KOPT-K1 (cell line): Measurements from ENCODE around the gene LDLRAD3.
"Not testable (repeated sequence)": the region's sequence is repeated elsewhere in the genome, so short reads cannot be mapped to it uniquely, and the experiment has no call there.

Experiments used
- H3K27ac ChIP-seq: fragments of 200-600 bp; sonication (generic); 2 replicates; pipeline ENCODE4 v1.5.1; 2016; ENCODE audit warnings: antibody characterized with exemption, mild to moderate bottlenecking, low read depth, low read length; ENCODE audit not compliant: poor library complexity, severe bottlenecking
- H3K36me3 ChIP-seq: fragments of 200-600 bp; sonication (generic); 2 replicates; pipeline ENCODE4 v1.5.1; 2017; ENCODE audit warnings: antibody characterized with exemption, mild to moderate bottlenecking, low read length, moderate library complexity; ENCODE audit not compliant: insufficient read depth
- H3K9me3 ChIP-seq: fragments of 200-600 bp; sonication (generic); 2 replicates; pipeline ENCODE4 v1.5.1; 2017; ENCODE audit warnings: antibody characterized with exemption, low read length, mild to moderate bottlenecking; ENCODE audit not compliant: insufficient read depth, poor library complexity, severe bottlenecking

The LDLRAD3 gene

GRCh38 chr11:35943713-35944502 is at the start of gene LDLRAD3:
LDLRAD3 (plus strand) TSS chr11:35944062; CDS start chr11:35944099, 37 bp downstream.
- H3K27ac ChIP-seq: no peak within 1 kb of the TSS
- H3K36me3 ChIP-seq: no peaks in the 10 kb centered on the region
- H3K9me3 ChIP-seq: no peaks in the 10 kb centered on the region

- Histone ChIP-seq H3K27ac (no peak overlapping the region), H3K36me3 (no peaks in the 10 kb centered on the region), H3K9me3 (no peaks in the 10 kb centered on the region)
These were observed 46.8 kb upstream of the LDLRAD3 start for GRCh38 chr11:35897019-35897418.

GRCh38 chr11:35902961-35903360 is 40.9 kb upstream of the LDLRAD3 start:
- Histone ChIP-seq H3K36me3 (no peaks in the 10 kb centered on the region), H3K27ac (no peak overlapping the region), H3K9me3 (peaks cover 12% of the 10 kb centered on the region)

- Histone ChIP-seq H3K36me3 (no peaks in the 10 kb centered on the region), H3K9me3 (peaks cover 12% of the 10 kb centered on the region), H3K27ac (no peak overlapping the region)
These were observed 38.1 kb upstream of the LDLRAD3 start for GRCh38 chr11:35905646-35906276.

GRCh38 chr11:35906277-35906661 is 37.6 kb upstream of the LDLRAD3 start:
- peaks cover 12% of the 10 kb centered on the region for H3K9me3 ChIP-seq
- H3K36me3 ChIP-seq: no peaks in the 10 kb centered on the region
- no peak overlapping the region for H3K27ac ChIP-seq

GRCh38 chr11:35906681-35907080 is 37.2 kb upstream of the LDLRAD3 start:
- H3K27ac ChIP-seq: no peak overlapping the region
- H3K9me3 ChIP-seq: peaks cover 12% of the 10 kb centered on the region
- H3K36me3 ChIP-seq: no peaks in the 10 kb centered on the region

- Histone ChIP-seq H3K27ac (no peak overlapping the region), H3K9me3 (peaks cover 8% of the 10 kb centered on the region), H3K36me3 (no peaks in the 10 kb centered on the region)
These were observed 36.0 kb upstream of the LDLRAD3 start for GRCh38 chr11:35907648-35908431.

GRCh38 chr11:35908432-35908771 is 35.5 kb upstream of the LDLRAD3 start:
- not testable (repeated sequence) for H3K27ac ChIP-seq, H3K9me3 ChIP-seq, H3K36me3 ChIP-seq

GRCh38 chr11:35909511-35910265 is 34.2 kb upstream of the LDLRAD3 start:
- H3K27ac ChIP-seq: no peak overlapping the region
- H3K9me3 ChIP-seq: no peaks in the 10 kb centered on the region
- no peaks in the 10 kb centered on the region for H3K36me3 ChIP-seq

GRCh38 chr11:35911013-35911412 is 32.8 kb upstream of the LDLRAD3 start:
- Histone ChIP-seq H3K36me3 (no peaks in the 10 kb centered on the region), H3K9me3 (no peaks in the 10 kb centered on the region), H3K27ac (no peak overlapping the region)

GRCh38 chr11:35911616-35912165 is 32.2 kb upstream of the LDLRAD3 start:
- no peak overlapping the region for H3K27ac ChIP-seq
- no peaks in the 10 kb centered on the region for H3K36me3 ChIP-seq
- H3K9me3 ChIP-seq: no peaks in the 10 kb centered on the region

GRCh38 chr11:35912436-35912835 is 31.4 kb upstream of the LDLRAD3 start:
- H3K9me3 ChIP-seq, H3K27ac ChIP-seq, H3K36me3 ChIP-seq: not testable (repeated sequence)

GRCh38 chr11:35912883-35913624 is 30.8 kb upstream of the LDLRAD3 start:
- Histone ChIP-seq H3K36me3 (no peaks in the 10 kb centered on the region), H3K27ac (no peak overlapping the region), H3K9me3 (no peaks in the 10 kb centered on the region)

- Histone ChIP-seq H3K27ac (no peak overlapping the region), H3K36me3 (no peaks in the 10 kb centered on the region), H3K9me3 (no peaks in the 10 kb centered on the region)
These were observed 29.0 kb upstream of the LDLRAD3 start for GRCh38 chr11:35914816-35915215.
